DOHH2 (cell line): ENCODE data around the gene ITPKC.

Experiments
- H3F3A ChIP-seq: fragments of 200-600 bp; sonication (generic), shearing (Covaris generic); 2 replicates; pipeline ENCODE4 v1.6.0; 2016; ENCODE audit warnings: antibody characterized with exemption, mild to moderate bottlenecking; ENCODE audit not compliant: control insufficient read depth, insufficient read depth
- H3K27ac ChIP-seq: fragments of 200-600 bp; sonication (generic); 2 replicates; pipeline ENCODE4 v1.5.1; 2014; ENCODE audit warnings: low read depth, mild to moderate bottlenecking, low read length, moderate library complexity
- H3K27me3 ChIP-seq: fragments of 200-600 bp; sonication (generic); 2 replicates; pipeline ENCODE4 v1.6.1; 2014; ENCODE audit warnings: mild to moderate bottlenecking, low read length, mixed read lengths; ENCODE audit not compliant: control insufficient read depth
- H3K36me3 ChIP-seq: fragments of 200-600 bp; sonication (generic); 2 replicates; pipeline ENCODE4 v1.6.1; 2014; ENCODE audit warnings: mild to moderate bottlenecking, low read length, moderate library complexity, mixed read lengths; ENCODE audit not compliant: control insufficient read depth
- H3K4me1 ChIP-seq: fragments of 200-600 bp; sonication (generic); 2 replicates; pipeline ENCODE4 v1.6.1; 2014; ENCODE audit warnings: mild to moderate bottlenecking, low read length, mixed read lengths; ENCODE audit not compliant: control insufficient read depth
- H3K4me2 ChIP-seq: fragments of 200-600 bp; sonication (generic); 2 replicates; pipeline ENCODE4 v1.6.0; 2014; ENCODE audit warnings: mild to moderate bottlenecking, low read length, moderate library complexity
- H3K4me3 ChIP-seq: fragments of 200-600 bp; sonication (generic); 2 replicates; pipeline ENCODE4 v1.5.1; 2014; ENCODE audit warnings: mild to moderate bottlenecking, low read length, mixed read lengths
- H3K79me2 ChIP-seq: fragments of 200-600 bp; sonication (generic); 2 replicates; pipeline ENCODE4 v1.6.1; 2014; ENCODE audit warnings: mild to moderate bottlenecking, low read length, mixed read lengths; ENCODE audit not compliant: control insufficient read depth
- H3K9me2 ChIP-seq: fragments of 200-600 bp; sonication (generic); replicated peaks from 2 replicates; pipeline ENCODE4 v1.6.1; 2014; ENCODE audit warnings: mild to moderate bottlenecking, low read length, mixed read lengths; ENCODE audit not compliant: control insufficient read depth
- H3K9me3 ChIP-seq: fragments of 200-600 bp; sonication (generic); 2 replicates; pipeline ENCODE4 v1.6.1; 2014; ENCODE audit warnings: antibody characterized with exemption, low read length, mixed read lengths; ENCODE audit not compliant: control insufficient read depth, insufficient read depth
- H4K20me1 ChIP-seq: fragments of 200-600 bp; sonication (generic); 2 replicates; pipeline ENCODE4 v1.6.0; 2014; ENCODE audit warnings: low read depth, mild to moderate bottlenecking, antibody characterized with exemption, low read length, moderate library complexity; ENCODE audit not compliant: control insufficient read depth, insufficient read depth
- CTCF ChIP-seq: fragments of 200-600 bp; sonication (generic); IDR thresholded peaks from one replicate; pipeline ENCODE4 v1.5.1; 2014; ENCODE audit warnings: antibody characterized with exemption, mild to moderate bottlenecking, low read depth, low read length; ENCODE audit not compliant: poor library complexity, severe bottlenecking
- EZH2phosphoT487 ChIP-seq: fragments of 200-600 bp; sonication (generic); IDR thresholded peaks from 2 replicates; pipeline ENCODE4 v1.6.1; 2017; ENCODE audit warnings: borderline replicate concordance, mild to moderate bottlenecking, antibody characterized with exemption, low read length, moderate library complexity, mixed read lengths

The ITPKC gene

GRCh38 chr19:40671404-40671803 lies 45.5 kb upstream of the ITPKC start:
- Histone ChIP-seq H4K20me1 (no peaks in the 10 kb centered on the region), H3K4me3 (no peak overlapping the region), H3K27me3 (no peaks in the 10 kb centered on the region), H3K4me1 (peaks cover 13% of the 10 kb centered on the region), H3F3A (no peaks in the 10 kb centered on the region), H3K9me3 (peaks cover 16% of the 10 kb centered on the region; the same call in 1 of the 2 replicates), H3K36me3 (no peaks in the 10 kb centered on the region), H3K4me2 (no peak overlapping the region), H3K27ac (no peak overlapping the region), H3K79me2 (no peaks in the 10 kb centered on the region), H3K9me2 (no peaks in the 10 kb centered on the region)
- no peak for TF ChIP-seq EZH2phosphoT487
- TF ChIP-seq CTCF, result no peak

- Histone ChIP-seq H4K20me1 (no peaks in the 10 kb centered on the region), H3K27ac (no peak overlapping the region), H3K79me2 (no peaks in the 10 kb centered on the region), H3F3A (no peaks in the 10 kb centered on the region), H3K9me3 (peaks cover 16% of the 10 kb centered on the region; the same call in 1 of the 2 replicates), H3K4me2 (no peak overlapping the region), H3K27me3 (no peaks in the 10 kb centered on the region), H3K9me2 (no peaks in the 10 kb centered on the region), H3K36me3 (no peaks in the 10 kb centered on the region), H3K4me3 (no peak overlapping the region), H3K4me1 (peaks cover 13% of the 10 kb centered on the region)
- no peak for TF ChIP-seq CTCF
- TF ChIP-seq EZH2phosphoT487, result no peak
Measured at GRCh38 chr19:40672038-40672437, 44.9 kb upstream of the ITPKC start.

- Histone ChIP-seq H3K27ac (no peak overlapping the region), H3K9me3 (peaks cover 16% of the 10 kb centered on the region; the same call in 1 of the 2 replicates), H3F3A (no peaks in the 10 kb centered on the region), H3K36me3 (no peaks in the 10 kb centered on the region), H3K4me2 (no peak overlapping the region), H3K4me1 (peaks cover 13% of the 10 kb centered on the region), H3K79me2 (no peaks in the 10 kb centered on the region), H3K27me3 (no peaks in the 10 kb centered on the region), H4K20me1 (no peaks in the 10 kb centered on the region), H3K4me3 (no peak overlapping the region), H3K9me2 (no peaks in the 10 kb centered on the region)
- TF ChIP-seq CTCF (no peak), EZH2phosphoT487 (no peak)
Measured at GRCh38 chr19:40672573-40673299, 44.2 kb upstream of the ITPKC start.
